Measurements from ENCODE around the gene CASP8AP2. TPM values are rescaled to one million over a fixed set of nuclear protein-coding genes. Genes with fewer than 3 reads are reported as not detected.
"Not testable (repeated sequence)": the region's sequence is repeated elsewhere in the genome, so short reads cannot be mapped to it uniquely, and the experiment has no call there.

Gene CASP8AP2
- total RNA-seq, 1 donor, result 13.0 TPM

DNA sequence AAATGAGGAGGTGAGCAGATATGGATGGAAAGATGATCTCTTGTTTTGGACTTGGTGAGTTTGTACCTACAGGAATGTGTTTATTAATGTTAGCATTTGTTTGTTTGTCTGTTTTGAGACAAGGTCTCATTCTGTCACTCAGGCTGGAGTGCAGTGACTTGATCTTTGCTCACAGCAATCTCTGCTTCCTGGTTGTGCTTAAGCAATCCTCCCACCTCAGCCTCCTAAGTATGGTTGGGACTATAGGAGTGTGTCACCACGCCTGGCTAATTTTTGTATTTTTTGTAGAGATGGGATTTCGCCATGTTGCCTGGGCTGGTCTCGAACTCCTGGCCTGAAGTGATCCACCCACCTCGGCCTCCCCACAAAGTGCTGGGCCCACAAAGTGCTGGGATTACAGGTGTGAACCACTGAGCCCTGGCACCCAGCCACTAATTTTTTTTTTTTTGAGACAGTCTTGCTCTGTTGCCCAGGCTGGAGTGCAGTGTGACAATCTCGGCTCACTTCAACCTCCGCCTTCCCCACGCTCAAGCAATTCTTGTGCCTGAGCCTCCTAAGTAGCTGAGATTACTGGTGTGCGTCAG, 7.1 kb downstream of the CASP8AP2 start:
- TF ChIP-seq, protein P1, sequence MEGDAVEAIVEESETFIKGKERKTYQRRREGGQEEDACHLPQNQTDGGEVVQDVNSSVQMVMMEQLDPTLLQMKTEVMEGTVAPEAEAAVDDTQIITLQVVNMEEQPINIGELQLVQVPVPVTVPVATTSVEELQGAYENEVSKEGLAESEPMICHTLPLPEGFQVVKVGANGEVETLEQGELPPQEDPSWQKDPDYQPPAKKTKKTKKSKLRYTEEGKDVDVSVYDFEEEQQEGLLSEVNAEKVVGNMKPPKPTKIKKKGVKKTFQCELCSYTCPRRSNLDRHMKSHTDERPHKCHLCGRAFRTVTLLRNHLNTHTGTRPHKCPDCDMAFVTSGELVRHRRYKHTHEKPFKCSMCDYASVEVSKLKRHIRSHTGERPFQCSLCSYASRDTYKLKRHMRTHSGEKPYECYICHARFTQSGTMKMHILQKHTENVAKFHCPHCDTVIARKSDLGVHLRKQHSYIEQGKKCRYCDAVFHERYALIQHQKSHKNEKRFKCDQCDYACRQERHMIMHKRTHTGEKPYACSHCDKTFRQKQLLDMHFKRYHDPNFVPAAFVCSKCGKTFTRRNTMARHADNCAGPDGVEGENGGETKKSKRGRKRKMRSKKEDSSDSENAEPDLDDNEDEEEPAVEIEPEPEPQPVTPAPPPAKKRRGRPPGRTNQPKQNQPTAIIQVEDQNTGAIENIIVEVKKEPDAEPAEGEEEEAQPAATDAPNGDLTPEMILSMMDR (IDR thresholded peaks at IDR 0.05; ENCODE audit: extremely low read depth, low read depth, low read length), result no peak
- no peak overlapping the region for H3K27ac ChIP-seq (ENCODE audit: low read depth, low read length)

DNA sequence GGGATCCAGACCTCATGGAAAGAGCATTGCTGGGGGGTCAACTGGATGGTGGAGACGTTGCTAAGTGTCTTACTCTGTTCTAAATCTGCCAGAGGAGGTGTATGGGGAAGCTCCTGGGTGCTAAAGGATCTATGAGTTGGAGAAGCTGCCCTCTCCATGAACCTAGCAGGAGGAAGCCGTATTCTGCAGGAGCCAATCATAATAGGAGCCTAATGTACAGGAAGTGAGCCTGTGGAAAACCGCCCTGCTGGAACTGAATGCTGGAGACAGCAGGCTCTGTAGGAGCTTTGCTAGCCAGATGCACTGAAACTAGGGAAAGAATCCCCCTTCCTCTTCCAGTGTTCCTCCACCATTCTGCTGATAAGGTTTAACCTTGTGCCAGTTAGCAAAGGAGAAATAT, 10.9 kb downstream of the CASP8AP2 start:
- Histone ChIP-seq H3K4me2 (ENCODE audit: insufficient read depth, low read length) (no peak overlapping the region), H3K27me3 (ENCODE audit: insufficient read depth, low read length) (no peaks in the 10 kb centered on the region), H3K4me3 (ENCODE audit: insufficient read depth, low read length) (no peak overlapping the region), H4K20me1 (ENCODE audit: insufficient read depth, low read length) (peaks cover 10% of the 10 kb centered on the region), H2AFZ (ENCODE audit: low read length) (no peak overlapping the region), H3K27ac (ENCODE audit: low read depth, low read length) (no peak overlapping the region), H3K4me1 (ENCODE audit: insufficient read depth, low read length) (peaks cover 9% of the 10 kb centered on the region), H3K9me3 (ENCODE audit: low read depth, low read length) (no peaks in the 10 kb centered on the region), H3K36me3 (ENCODE audit: insufficient read depth, low read length) (peaks cover 6% of the 10 kb centered on the region), H3K79me2 (ENCODE audit: insufficient read depth, low read length) (peaks cover 72% of the 10 kb centered on the region)
- DNase-seq (ENCODE audit: insufficient read length, low spot score, missing footprints), result peak; percentile 42
- TF ChIP-seq, protein P1 (IDR thresholded peaks at IDR 0.05; ENCODE audit: extremely low read depth, low read depth, low read length), result no peak

More for the DNA sequence above, 7.1 kb downstream of the CASP8AP2 start:
- Histone ChIP-seq H3K4me2 (ENCODE audit: insufficient read depth, low read length) (no peak overlapping the region), H3K4me3 (ENCODE audit: insufficient read depth, low read length) (no peak overlapping the region), H3K79me2 (ENCODE audit: insufficient read depth, low read length) (peaks cover 58% of the 10 kb centered on the region), H4K20me1 (ENCODE audit: insufficient read depth, low read length) (peaks cover 3% of the 10 kb centered on the region), H3K9me3 (ENCODE audit: low read depth, low read length) (no peaks in the 10 kb centered on the region), H3K4me1 (ENCODE audit: insufficient read depth, low read length) (no peaks in the 10 kb centered on the region), H3K36me3 (ENCODE audit: insufficient read depth, low read length) (peaks cover 12% of the 10 kb centered on the region), H3K27me3 (ENCODE audit: insufficient read depth, low read length) (no peaks in the 10 kb centered on the region), H2AFZ (ENCODE audit: low read length) (no peak overlapping the region)
- DNase-seq (ENCODE audit: insufficient read length, low spot score, missing footprints), result no peak

DNA sequence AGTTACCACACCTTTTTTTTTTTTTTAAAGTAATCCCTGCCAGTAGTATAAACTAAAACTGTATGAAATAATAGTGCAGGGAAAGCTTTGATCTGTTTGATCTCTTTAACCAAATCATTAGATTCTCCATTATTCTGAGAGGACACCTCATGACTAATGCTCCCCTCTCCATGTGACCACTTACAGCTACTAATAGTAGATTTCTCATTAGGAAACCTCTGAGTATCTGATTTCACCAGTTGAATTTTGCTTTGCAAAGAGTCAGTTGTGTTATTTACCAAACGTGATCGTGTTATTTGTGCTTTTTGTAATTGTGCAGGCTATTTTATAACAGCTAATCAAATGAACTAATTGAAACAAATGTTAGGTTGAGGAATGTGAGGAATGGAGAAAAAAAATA, 12.5 kb downstream of the CASP8AP2 start:
- Histone ChIP-seq H3K36me3 (ENCODE audit: insufficient read depth, low read length) (peaks cover 5% of the 10 kb centered on the region), H2AFZ (ENCODE audit: low read length) (no peak overlapping the region), H3K4me1 (ENCODE audit: insufficient read depth, low read length) (peaks cover 9% of the 10 kb centered on the region), H3K4me2 (ENCODE audit: insufficient read depth, low read length) (no peak overlapping the region), H3K9me3 (ENCODE audit: low read depth, low read length) (no peaks in the 10 kb centered on the region), H3K79me2 (ENCODE audit: insufficient read depth, low read length) (peaks cover 61% of the 10 kb centered on the region), H4K20me1 (ENCODE audit: insufficient read depth, low read length) (peaks cover 10% of the 10 kb centered on the region), H3K4me3 (ENCODE audit: insufficient read depth, low read length) (no peak overlapping the region), H3K27ac (ENCODE audit: low read depth, low read length) (no peak overlapping the region), H3K27me3 (ENCODE audit: insufficient read depth, low read length) (no peaks in the 10 kb centered on the region)
- TF ChIP-seq, protein P1 (IDR thresholded peaks at IDR 0.05; ENCODE audit: extremely low read depth, low read depth, low read length), result no peak
- DNase-seq (ENCODE audit: insufficient read length, low spot score, missing footprints), result no peak

DNA sequence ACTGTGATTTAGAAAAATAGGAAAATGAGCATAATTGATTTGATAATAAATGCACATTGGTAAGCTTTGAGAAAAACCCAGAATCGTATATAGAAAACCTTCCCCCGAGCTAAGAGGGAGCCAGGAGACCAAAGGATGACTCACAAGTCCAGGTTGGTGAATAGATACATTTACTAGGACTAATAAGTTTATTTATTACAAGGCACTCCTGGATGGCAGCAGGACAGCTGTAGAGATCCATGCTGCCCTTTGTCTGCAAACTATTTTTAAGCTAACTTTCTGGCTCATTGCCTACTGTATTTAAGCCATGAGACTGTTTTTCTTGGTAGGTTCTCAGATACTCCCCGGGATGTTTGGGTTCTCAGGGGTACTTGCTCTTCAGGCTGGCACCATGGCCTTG, 13.4 kb downstream of the CASP8AP2 start:
- H3K4me3 ChIP-seq (ENCODE audit: insufficient read depth, low read length), result no peak overlapping the region
- TF ChIP-seq, protein P1 (IDR thresholded peaks at IDR 0.05; ENCODE audit: extremely low read depth, low read depth, low read length), result no peak
- no peaks in the 10 kb centered on the region for H3K9me3 ChIP-seq (ENCODE audit: low read depth, low read length)
- H4K20me1 ChIP-seq (ENCODE audit: insufficient read depth, low read length), result peaks cover 10% of the 10 kb centered on the region
- peak; percentile 25 for DNase-seq (ENCODE audit: insufficient read length, low spot score, missing footprints)
- H3K27ac ChIP-seq (ENCODE audit: low read depth, low read length), result no peak overlapping the region
- H3K27me3 ChIP-seq (ENCODE audit: insufficient read depth, low read length), result no peaks in the 10 kb centered on the region
- H3K4me1 ChIP-seq (ENCODE audit: insufficient read depth, low read length), result peaks cover 9% of the 10 kb centered on the region
- H3K4me2 ChIP-seq (ENCODE audit: insufficient read depth, low read length), result peak overlapping the region; percentile 11
- H3K36me3 ChIP-seq (ENCODE audit: insufficient read depth, low read length), result peaks cover 8% of the 10 kb centered on the region
- H2AFZ ChIP-seq (ENCODE audit: low read length), result no peak overlapping the region
- peaks cover 55% of the 10 kb centered on the region for H3K79me2 ChIP-seq (ENCODE audit: insufficient read depth, low read length)

DNA sequence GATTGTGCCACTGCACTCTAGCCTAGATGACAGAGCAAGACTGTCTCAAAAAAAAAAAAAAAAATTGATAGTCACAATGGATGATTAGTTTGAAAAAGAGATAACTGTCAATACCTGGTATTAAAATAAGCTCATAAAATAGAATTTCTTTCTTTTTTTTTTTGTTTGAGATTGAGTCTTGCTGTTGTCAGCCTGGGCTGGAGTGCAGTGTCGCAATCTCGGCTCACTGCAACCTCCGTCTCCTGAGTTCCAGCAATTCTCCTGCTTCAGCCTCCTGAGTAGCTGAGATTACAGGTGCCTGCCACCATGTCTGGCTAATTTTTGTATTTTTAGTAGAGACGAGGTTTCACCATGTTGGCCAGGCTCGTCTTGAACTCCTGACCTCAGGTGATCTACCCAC, 17.8 kb downstream of the CASP8AP2 start:
- H2AFZ ChIP-seq (ENCODE audit: low read length); H3K4me3 ChIP-seq (ENCODE audit: insufficient read depth, low read length); H3K27ac ChIP-seq (ENCODE audit: low read depth, low read length); H3K4me2 ChIP-seq (ENCODE audit: insufficient read depth, low read length); DNase-seq (ENCODE audit: insufficient read length, low spot score, missing footprints); H3K9me3 ChIP-seq (ENCODE audit: low read depth, low read length); H3K4me1 ChIP-seq (ENCODE audit: insufficient read depth, low read length); H3K27me3 ChIP-seq (ENCODE audit: insufficient read depth, low read length): not testable (repeated sequence)
- Histone ChIP-seq H3K36me3 (ENCODE audit: insufficient read depth, low read length) (peaks cover 14% of the 10 kb centered on the region), H3K79me2 (ENCODE audit: insufficient read depth, low read length) (peaks cover 41% of the 10 kb centered on the region), H4K20me1 (ENCODE audit: insufficient read depth, low read length) (peaks cover 11% of the 10 kb centered on the region)

Data from osteoblast (primary cell).